GM23338 (cell line): ENCODE data around the gene SENP8. TPM values are rescaled to one million over a fixed set of nuclear protein-coding genes. Genes with fewer than 3 reads are reported as not detected.
A peak's percentile ranks its signal among the peaks of the same experiment; 100 is the strongest.

ENCODE experiments used
- ATAC-seq: fragments of 200-7000 bp; cut with Tn5 transposase; 3 replicates; pipeline ENCODE4 v1.9.1; 2020
- DNase-seq: peaks from one replicate; pipeline ENCODE4 v3.0.0-alpha.2; 2015; ENCODE audit warnings: low spot score
- H2AFZ ChIP-seq: fragments of 200-600 bp; sonication (generic); 2 replicates; pipeline ENCODE4 v1.8.0; 2016; ENCODE audit warnings: antibody characterized with exemption, mild to moderate bottlenecking, moderate library complexity
- H3F3A ChIP-seq: fragments of 200-600 bp; sonication (generic); replicated peaks from 2 replicates; pipeline ENCODE4 v1.8.0; 2017; ENCODE audit warnings: antibody characterized with exemption, mixed run types, low read depth
- H3K27ac ChIP-seq: fragments of 200-600 bp; sonication (generic); 2 replicates; pipeline ENCODE4 v1.6.1; 2016; ENCODE audit warnings: low read depth
- H3K27me3 ChIP-seq: fragments of 200-600 bp; sonication (generic); 2 replicates; pipeline ENCODE4 v1.8.0; 2016; ENCODE audit warnings: mild to moderate bottlenecking, mixed run types, moderate library complexity; ENCODE audit not compliant: insufficient read depth
- H3K36me3 ChIP-seq: fragments of 200-600 bp; sonication (generic); 2 replicates; pipeline ENCODE4 v1.8.0; 2016; ENCODE audit warnings: mild to moderate bottlenecking; ENCODE audit not compliant: insufficient read depth
- H3K4me1 ChIP-seq: fragments of 200-600 bp; sonication (generic); 2 replicates; pipeline ENCODE4 v1.8.0; 2016; ENCODE audit warnings: mild to moderate bottlenecking, moderate library complexity; ENCODE audit not compliant: insufficient read depth
- H3K4me2 ChIP-seq: fragments of 200-600 bp; sonication (generic); 2 replicates; pipeline ENCODE4 v1.7.1; 2017; ENCODE audit warnings: mixed run types
- H3K4me3 ChIP-seq: fragments of 200-600 bp; sonication (generic); 2 replicates; pipeline ENCODE4 v1.6.1; 2016; ENCODE audit warnings: mixed run types
- H3K79me2 ChIP-seq: fragments of 200-600 bp; sonication (generic); replicated peaks from 2 replicates; pipeline ENCODE4 v1.8.0; 2017; ENCODE audit warnings: mild to moderate bottlenecking; ENCODE audit not compliant: insufficient read depth
- H3K9me2 ChIP-seq: fragments of 200-600 bp; sonication (generic); 2 replicates; pipeline ENCODE4 v1.8.0; 2017; ENCODE audit not compliant: insufficient read depth
- H4K20me1 ChIP-seq: fragments of 200-600 bp; sonication (generic); replicated peaks from 2 replicates; pipeline ENCODE4 v1.8.0; 2017; ENCODE audit warnings: mild to moderate bottlenecking; ENCODE audit not compliant: insufficient read depth
- H3K27ac Mint-ChIP-seq: 2 replicates; pipeline ENCODE4 v1.8.0; 2020; ENCODE audit warnings: inconsistent platforms, mild to moderate bottlenecking, moderate library complexity, mixed read lengths
- H3K27me3 Mint-ChIP-seq: 3 replicates; pipeline ENCODE4 v1.8.0; 2022; ENCODE audit warnings: low read depth, mild to moderate bottlenecking, moderate library complexity, mixed read lengths, inconsistent platforms; ENCODE audit not compliant: insufficient read depth, poor library complexity
- H3K36me3 Mint-ChIP-seq: 3 replicates; pipeline ENCODE4 v1.8.0; 2021; ENCODE audit warnings: low read depth, mild to moderate bottlenecking, inconsistent platforms, moderate library complexity, mixed read lengths
- H3K4me1 Mint-ChIP-seq: 3 replicates; pipeline ENCODE4 v1.8.0; 2020; ENCODE audit warnings: mild to moderate bottlenecking, inconsistent platforms, mixed read lengths
- H3K4me3 Mint-ChIP-seq: 3 replicates; pipeline ENCODE4 v1.8.0; 2021; ENCODE audit warnings: moderate library complexity, mild to moderate bottlenecking, inconsistent platforms, mixed read lengths
- H3K9me3 Mint-ChIP-seq: 3 replicates; pipeline ENCODE4 v1.8.0; 2020; ENCODE audit warnings: moderate library complexity, mild to moderate bottlenecking, inconsistent platforms, mixed read lengths
- CREB1 ChIP-seq: fragments of 250-450 bp; sonication (Bioruptor Pico); IDR thresholded peaks from 2 replicates; pipeline ENCODE4 v1.5.0; 2020; ENCODE audit warnings: low read depth, mild to moderate bottlenecking, moderate library complexity
- EZH2 ChIP-seq: fragments of 200-600 bp; sonication (generic); IDR thresholded peaks from one replicate; pipeline ENCODE4 v1.8.0; 2017; ENCODE audit warnings: antibody characterized with exemption, mild to moderate bottlenecking, low read depth; ENCODE audit not compliant: unreplicated experiment
- EZH2phosphoT487 ChIP-seq: fragments of 200-600 bp; sonication (generic); IDR thresholded peaks from one replicate; pipeline ENCODE4 v1.8.1; 2018; ENCODE audit warnings: antibody characterized with exemption; ENCODE audit not compliant: unreplicated experiment
- JUNB ChIP-seq: IDR thresholded peaks from one replicate; pipeline ENCODE4 v1.6.1; 2016; ENCODE audit warnings: antibody characterized with exemption; ENCODE audit not compliant: unreplicated experiment
- NANOG ChIP-seq: IDR thresholded peaks from 2 replicates; pipeline ENCODE4 v1.6.1; 2016; ENCODE audit warnings: antibody characterized with exemption, borderline replicate concordance
- POLR2AphosphoS5 ChIP-seq: IDR thresholded peaks from 2 replicates; pipeline ENCODE4 v1.6.1; 2016; ENCODE audit warnings: antibody characterized with exemption, low read depth
- STAT1 ChIP-seq: IDR thresholded peaks from one replicate; pipeline ENCODE4 v1.6.1; 2016; ENCODE audit warnings: antibody characterized with exemption; ENCODE audit not compliant: unreplicated experiment
- ZNF114 ChIP-seq: fragments of 250-450 bp; sonication (Bioruptor Pico); IDR thresholded peaks from 2 replicates; pipeline ENCODE4 v1.5.0; 2020; ENCODE audit warnings: mild to moderate bottlenecking, moderate library complexity
- ZNF331 ChIP-seq: fragments of 250-450 bp; sonication (Bioruptor Pico); IDR thresholded peaks from 2 replicates; pipeline ENCODE4 v1.5.0; 2020; ENCODE audit warnings: low read depth, mild to moderate bottlenecking, moderate library complexity
- ZNF462 ChIP-seq: fragments of 250-450 bp; sonication (Bioruptor Pico); IDR thresholded peaks from 2 replicates; pipeline ENCODE4 v1.5.0; 2020; ENCODE audit warnings: mild to moderate bottlenecking, moderate library complexity
- polyA plus RNA-seq: library from polyadenylated mRNA; unstranded; fragments of >200 nt; fragmentation: Nextera tagmentation; extraction: Ambion mirVana; gene quantifications from 2 replicates; pipeline ENCODE4 v1.2.1, GENCODE V29; 2016
- total RNA-seq: library from RNA; depleted of rRNA; stranded (reverse); fragments of >200 nt; shearing (Covaris generic); gene quantifications from 2 replicates; pipeline ENCODE4 v1.2.3, GENCODE V29; 2014
- TF ChIP-seq, protein P1 (sequence below), 2 experiments: fragments of 200-600 bp in 1 of 2; sonication (generic) in 1 of 2; conservative IDR thresholded peaks; 2 replicates each; pipeline versions ENCODE4 v1.5.1 to v1.6.1; 2016 to 2017; ENCODE audit warnings: antibody characterized with exemption in 2 of 2, low read depth in 2 of 2, mild to moderate bottlenecking in 2 of 2, moderate library complexity in 1 of 2
- TF ChIP-seq, protein P2 (sequence below): IDR thresholded peaks from 2 replicates; pipeline ENCODE4 v1.6.1; 2016; ENCODE audit warnings: antibody characterized with exemption

Gene SENP8
- total and polyA plus RNA-seq, 2 experiments from 2014 or later, result 3.1 to 7.7 TPM

- H3K4me1 ChIP-seq, result peaks cover 7% of the 10 kb centered on the region
- Mint-ChIP-seq H3K27ac (no peak overlapping the region), H3K4me1 (peaks cover 10% of the 10 kb centered on the region; the same call in 2 of the 3 replicates), H3K9me3 (no peaks in the 10 kb centered on the region), H3K27me3 (peaks cover 8% of the 10 kb centered on the region), H3K36me3 (no peaks in the 10 kb centered on the region), H3K4me3 (peak overlapping the region; percentile 56)
- no peaks in the 10 kb centered on the region for H3K79me2 ChIP-seq
- H3K27ac ChIP-seq, result no peak overlapping the region
- ATAC-seq (peak; percentile 96), DNase-seq (peak; percentile 94)
- no peaks in the 10 kb centered on the region for H3K9me2 ChIP-seq
- TF ChIP-seq ZNF114 (CRISPR knock-in tag) (no peak), ZNF331 (CRISPR knock-in tag) (no peak), EZH2 (no peak), CREB1 (CRISPR knock-in tag) (no peak), STAT1 (no peak)
- TF ChIP-seq, protein P1, sequence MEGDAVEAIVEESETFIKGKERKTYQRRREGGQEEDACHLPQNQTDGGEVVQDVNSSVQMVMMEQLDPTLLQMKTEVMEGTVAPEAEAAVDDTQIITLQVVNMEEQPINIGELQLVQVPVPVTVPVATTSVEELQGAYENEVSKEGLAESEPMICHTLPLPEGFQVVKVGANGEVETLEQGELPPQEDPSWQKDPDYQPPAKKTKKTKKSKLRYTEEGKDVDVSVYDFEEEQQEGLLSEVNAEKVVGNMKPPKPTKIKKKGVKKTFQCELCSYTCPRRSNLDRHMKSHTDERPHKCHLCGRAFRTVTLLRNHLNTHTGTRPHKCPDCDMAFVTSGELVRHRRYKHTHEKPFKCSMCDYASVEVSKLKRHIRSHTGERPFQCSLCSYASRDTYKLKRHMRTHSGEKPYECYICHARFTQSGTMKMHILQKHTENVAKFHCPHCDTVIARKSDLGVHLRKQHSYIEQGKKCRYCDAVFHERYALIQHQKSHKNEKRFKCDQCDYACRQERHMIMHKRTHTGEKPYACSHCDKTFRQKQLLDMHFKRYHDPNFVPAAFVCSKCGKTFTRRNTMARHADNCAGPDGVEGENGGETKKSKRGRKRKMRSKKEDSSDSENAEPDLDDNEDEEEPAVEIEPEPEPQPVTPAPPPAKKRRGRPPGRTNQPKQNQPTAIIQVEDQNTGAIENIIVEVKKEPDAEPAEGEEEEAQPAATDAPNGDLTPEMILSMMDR (conservative IDR thresholded peaks at IDR 0.05; ENCODE audit: low read depth in 2 of 2), result peak; percentile 96 to 98
- no peaks in the 10 kb centered on the region for H3F3A ChIP-seq
- H3K36me3 ChIP-seq, result no peaks in the 10 kb centered on the region
- peak overlapping the region; percentile 67; the same call in 1 of the 2 replicates for H3K4me2 ChIP-seq
- no peaks in the 10 kb centered on the region for H3K27me3 ChIP-seq
- H3K4me3 ChIP-seq, result peak overlapping the region; percentile 44; the same call in 1 of the 2 replicates
- peak overlapping the region; percentile 97 for H2AFZ ChIP-seq
- no peaks in the 10 kb centered on the region; the same call in 1 of the 2 replicates for H4K20me1 ChIP-seq
Measured at GRCh38 chr15:72155635-72156616, 37.7 kb downstream of the SENP8 start.

- Mint-ChIP-seq H3K4me3 (no peak overlapping the region), H3K4me1 (peaks cover 15% of the 10 kb centered on the region), H3K9me3 (no peaks in the 10 kb centered on the region), H3K36me3 (no peaks in the 10 kb centered on the region), H3K27me3 (peaks cover 8% of the 10 kb centered on the region), H3K27ac (no peak overlapping the region)
- ATAC-seq (no peak), DNase-seq (no peak)
- Histone ChIP-seq H3K4me1 (peaks cover 7% of the 10 kb centered on the region), H3K79me2 (no peaks in the 10 kb centered on the region), H3K4me3 (no peak overlapping the region), H3K4me2 (no peak overlapping the region), H3K9me2 (no peaks in the 10 kb centered on the region), H3K27me3 (no peaks in the 10 kb centered on the region), H3K36me3 (no peaks in the 10 kb centered on the region), H3F3A (no peaks in the 10 kb centered on the region), H3K27ac (no peak overlapping the region), H4K20me1 (no peaks in the 10 kb centered on the region; the same call in 1 of the 2 replicates), H2AFZ (no peak overlapping the region)
- TF ChIP-seq NANOG, result no peak
- TF ChIP-seq CREB1 (CRISPR knock-in tag), result no peak
- TF ChIP-seq EZH2phosphoT487, result no peak
- TF ChIP-seq POLR2AphosphoS5, result no peak
- TF ChIP-seq ZNF114 (CRISPR knock-in tag), result no peak
- TF ChIP-seq ZNF331 (CRISPR knock-in tag), result no peak
- no peak for TF ChIP-seq ZNF462 (CRISPR knock-in tag)
- TF ChIP-seq, protein P2, sequence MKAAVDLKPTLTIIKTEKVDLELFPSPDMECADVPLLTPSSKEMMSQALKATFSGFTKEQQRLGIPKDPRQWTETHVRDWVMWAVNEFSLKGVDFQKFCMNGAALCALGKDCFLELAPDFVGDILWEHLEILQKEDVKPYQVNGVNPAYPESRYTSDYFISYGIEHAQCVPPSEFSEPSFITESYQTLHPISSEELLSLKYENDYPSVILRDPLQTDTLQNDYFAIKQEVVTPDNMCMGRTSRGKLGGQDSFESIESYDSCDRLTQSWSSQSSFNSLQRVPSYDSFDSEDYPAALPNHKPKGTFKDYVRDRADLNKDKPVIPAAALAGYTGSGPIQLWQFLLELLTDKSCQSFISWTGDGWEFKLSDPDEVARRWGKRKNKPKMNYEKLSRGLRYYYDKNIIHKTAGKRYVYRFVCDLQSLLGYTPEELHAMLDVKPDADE, result no peak
- TF ChIP-seq JUNB, result no peak
Measured at GRCh38 chr15:72156928-72157327, 38.7 kb downstream of the SENP8 start.
